Muscle of leg (tissue), 11 donors: ENCODE data around the gene KRT10. TPM values are rescaled to one million over a fixed set of nuclear protein-coding genes. Genes with fewer than 3 reads are reported as not detected.
A peak's percentile ranks its signal among the peaks of the same experiment; 100 is the strongest.

ENCODE experiments used
- DNase-seq: peaks from one replicate; pipeline ENCODE4 v3.0.0; 2013
- H3K27ac ChIP-seq: one replicate; pipeline ENCODE4 v1.5.1; 2013; ENCODE audit warnings: mild to moderate bottlenecking, low read length, control low read depth
- H3K27me3 ChIP-seq: one replicate; pipeline ENCODE4 v1.6.1; 2013; ENCODE audit warnings: low read length; ENCODE audit not compliant: control insufficient read depth, insufficient read depth
- H3K36me3 ChIP-seq: one replicate; pipeline ENCODE4 v1.6.1; 2013; ENCODE audit warnings: low read length; ENCODE audit not compliant: control insufficient read depth, insufficient read depth
- H3K4me1 ChIP-seq: one replicate; pipeline ENCODE4 v1.6.1; 2013; ENCODE audit warnings: low read length; ENCODE audit not compliant: control insufficient read depth, insufficient read depth
- H3K4me3 ChIP-seq: one replicate; pipeline ENCODE4 v1.5.1; 2013; ENCODE audit warnings: low read length, control low read depth
- H3K9me3 ChIP-seq: replicated peaks from 2 replicates; pipeline ENCODE4 v1.6.1; 2013; ENCODE audit warnings: low read depth, low read length; ENCODE audit not compliant: control insufficient read depth
- WGBS: methylation state at CpG from one replicate; pipeline ENCODE4 v1.1.5; 2013; ENCODE audit warnings: missing lambda C conversion rate; ENCODE audit not compliant: insufficient coverage; 5-methylcytosine and 5-hydroxymethylcytosine counted together
- polyA plus RNA-seq, 8 donors: library from polyadenylated mRNA; unstranded; fragments of 120-200 nt; gene quantifications; one replicate each; pipeline versions ENCODE4 v1.2.1 to v1.2.3, GENCODE V29; 2013; ENCODE audit warnings: inconsistent platforms in 1 of 8, low replicate concordance in 1 of 8; ENCODE audit not compliant: insufficient read length in 8 of 8, insufficient read depth in 1 of 8
- total RNA-seq: library from RNA; stranded (reverse); fragments of 120-200 nt; gene quantifications from one replicate; pipeline ENCODE4 v1.2.4, GENCODE V29; 2013

Gene KRT10
- total and polyA plus RNA-seq, 9 donors, result 11.6 to 261 (median 46.9) TPM

GRCh38 chr17:40810494-40810893 is 11.9 kb downstream of the KRT10 start:
- Histone ChIP-seq H3K4me3 (no peak overlapping the region), H3K27ac (peak overlapping the region; percentile 47), H3K27me3 (peaks cover 17% of the 10 kb centered on the region), H3K9me3 (no peaks in the 10 kb centered on the region), H3K4me1 (no peaks in the 10 kb centered on the region), H3K36me3 (no peaks in the 10 kb centered on the region)
- 80% methylated on average over 3 of the region's 6 CpGs for WGBS
- DNase-seq, result no peak

GRCh38 chr17:40809721-40810421 is 12.5 kb downstream of the KRT10 start:
- Histone ChIP-seq H3K4me3 (no peak overlapping the region), H3K9me3 (no peaks in the 10 kb centered on the region), H3K27me3 (peaks cover 20% of the 10 kb centered on the region), H3K27ac (peak overlapping the region; percentile 47), H3K36me3 (no peaks in the 10 kb centered on the region), H3K4me1 (no peaks in the 10 kb centered on the region)
- DNase-seq, result peak; percentile 22
- no CpG with 5 or more reads among the region's 2 CpGs for WGBS

GRCh38 chr17:40806131-40806530 is 16.3 kb downstream of the KRT10 start:
- Histone ChIP-seq H3K27me3 (peaks cover 23% of the 10 kb centered on the region), H3K9me3 (no peaks in the 10 kb centered on the region)
- 60% methylated on average over 1 of the region's 3 CpGs for WGBS

GRCh38 chr17:40803617-40804082 is 18.8 kb downstream of the KRT10 start:
- no CpG with 5 or more reads among the region's 13 CpGs for WGBS
- Histone ChIP-seq H3K27me3 (peaks cover 27% of the 10 kb centered on the region), H3K9me3 (no peaks in the 10 kb centered on the region), H3K36me3 (no peaks in the 10 kb centered on the region), H3K4me3 (no peak overlapping the region), H3K27ac (no peak overlapping the region), H3K4me1 (no peaks in the 10 kb centered on the region)
- peak; percentile 72 for DNase-seq

More at GRCh38 chr17:40806131-40806530, 16.3 kb downstream of the KRT10 start:
- no peak overlapping the region for H3K27ac ChIP-seq
- H3K4me1 ChIP-seq, result no peaks in the 10 kb centered on the region
- DNase-seq, result no peak
- H3K36me3 ChIP-seq, result no peaks in the 10 kb centered on the region
- no peak overlapping the region for H3K4me3 ChIP-seq

GRCh38 chr17:40801157-40801556 is 21.3 kb downstream of the KRT10 start:
- no peak overlapping the region for H3K27ac ChIP-seq
- H3K4me1 ChIP-seq, result no peaks in the 10 kb centered on the region
- WGBS, result 58% methylated on average over 2 of the region's 2 CpGs
- H3K4me3 ChIP-seq, result no peak overlapping the region
- peaks cover 26% of the 10 kb centered on the region for H3K27me3 ChIP-seq
- no peaks in the 10 kb centered on the region for H3K9me3 ChIP-seq
- no peaks in the 10 kb centered on the region for H3K36me3 ChIP-seq
- no peak for DNase-seq

- Histone ChIP-seq H3K27me3 (peaks cover 22% of the 10 kb centered on the region), H3K4me1 (no peaks in the 10 kb centered on the region), H3K4me3 (no peak overlapping the region), H3K36me3 (no peaks in the 10 kb centered on the region), H3K9me3 (no peaks in the 10 kb centered on the region), H3K27ac (no peak overlapping the region)
- 61% methylated on average over 1 of the region's 1 CpG for whole genome bisulfite sequencing
- no peak for DNase-seq
These were observed 22.0 kb downstream of the KRT10 start for GRCh38 chr17:40800381-40800780.

GRCh38 chr17:40799859-40800258 is 22.6 kb downstream of the KRT10 start, which contains the start of gene KRT28:
TSS of gene KRT28 (minus strand) at chr17:40799959. CDS start at chr17:40799893, 66 bp downstream.
- H3K27me3 ChIP-seq, result peaks cover 19% of the 10 kb centered on the region
- no peaks in the 10 kb centered on the region for H3K4me1 ChIP-seq
- no peak within 1 kb of the TSS for H3K27ac ChIP-seq
- no peak within 1 kb of the TSS for H3K4me3 ChIP-seq
- no peaks in the 10 kb centered on the region for H3K9me3 ChIP-seq
- H3K36me3 ChIP-seq, result no peaks in the 10 kb centered on the region
- WGBS, result no CpG with 5 or more reads among the region's 3 CpGs
- DNase-seq, result no peak

- peaks cover 17% of the 10 kb centered on the region for H3K27me3 ChIP-seq
- DNase-seq, result no peak
- WGBS, result 59% methylated on average over 20 of the region's 27 CpGs
- H3K4me3 ChIP-seq, result no peak overlapping the region
- no peak overlapping the region for H3K27ac ChIP-seq
- peaks cover 5% of the 10 kb centered on the region for H3K4me1 ChIP-seq
- no peaks in the 10 kb centered on the region for H3K36me3 ChIP-seq
- no peaks in the 10 kb centered on the region for H3K9me3 ChIP-seq
These were observed 25.6 kb downstream of the KRT10 start for GRCh38 chr17:40796846-40797245.

GRCh38 chr17:40795019-40795667 is 27.3 kb downstream of the KRT10 start:
- H3K27ac ChIP-seq, result no peak overlapping the region
- no peaks in the 10 kb centered on the region for H3K9me3 ChIP-seq
- no peak for DNase-seq
- peaks cover 5% of the 10 kb centered on the region for H3K4me1 ChIP-seq
- no peaks in the 10 kb centered on the region for H3K36me3 ChIP-seq
- no peak overlapping the region for H3K4me3 ChIP-seq
- peaks cover 17% of the 10 kb centered on the region for H3K27me3 ChIP-seq
- WGBS, result 68% methylated on average over 3 of the region's 10 CpGs

GRCh38 chr17:40794466-40794865 is 27.9 kb downstream of the KRT10 start:
- no peaks in the 10 kb centered on the region for H3K36me3 ChIP-seq
- H3K9me3 ChIP-seq, result no peaks in the 10 kb centered on the region
- WGBS, result no CpG with 5 or more reads among the region's 2 CpGs
- no peak overlapping the region for H3K4me3 ChIP-seq
- DNase-seq, result no peak
- peaks cover 5% of the 10 kb centered on the region for H3K4me1 ChIP-seq
- H3K27ac ChIP-seq, result no peak overlapping the region
- peaks cover 14% of the 10 kb centered on the region for H3K27me3 ChIP-seq
